GM12878 (cell line): ENCODE results near the gene CDK5R1. TPM values are rescaled to one million over a fixed set of nuclear protein-coding genes. Genes with fewer than 3 reads are reported as not detected.
A peak's percentile ranks its signal among the peaks of the same experiment; 100 is the strongest.

Experiments used
- EGR1 ChIP-seq, 2 experiments: IDR thresholded peaks; 1 replicate in 1 of 2; 2 replicates in 1 of 2; pipeline ENCODE4 v1.6.1; 2011 to 2012; ENCODE audit warnings: low read depth in 2 of 2, low read length in 2 of 2, borderline replicate concordance in 1 of 2, mild to moderate bottlenecking in 1 of 2, moderate library complexity in 1 of 2
- HCFC1 ChIP-seq: fragments of 150-350 bp; IDR thresholded peaks from 2 replicates; pipeline ENCODE4 v1.6.1; 2014; ENCODE audit warnings: low read length
- HDAC6 ChIP-seq: fragments of 200-600 bp; sonication (generic); IDR thresholded peaks from one replicate; pipeline ENCODE4 v1.8.0; 2017; ENCODE audit warnings: antibody characterized with exemption; ENCODE audit not compliant: unreplicated experiment
- IKZF1 ChIP-seq: fragments of 450-650 bp; conservative IDR thresholded peaks from 2 replicates; pipeline ENCODE4 v1.6.1; 2017; ENCODE audit warnings: antibody characterized with exemption, mild to moderate bottlenecking
- KAT2A ChIP-seq: conservative IDR thresholded peaks from 2 replicates; pipeline ENCODE4 v1.6.1; 2011; ENCODE audit warnings: low read depth, low read length; ENCODE audit not compliant: control insufficient read depth
- NFIC ChIP-seq: IDR thresholded peaks from 2 replicates; pipeline ENCODE4 v1.6.1; 2012; ENCODE audit warnings: low read depth, mild to moderate bottlenecking, inconsistent platforms, low read length, moderate library complexity
- PML ChIP-seq: IDR thresholded peaks from 2 replicates; pipeline ENCODE4 v1.6.1; 2012; ENCODE audit warnings: low read length, inconsistent platforms
- POLR2AphosphoS5 ChIP-seq: IDR thresholded peaks from 2 replicates; pipeline ENCODE4 v1.6.1; 2011; ENCODE audit warnings: mild to moderate bottlenecking, low read length, inconsistent platforms
- RB1 ChIP-seq: fragments of 450-650 bp; formaldehyde crosslinking; IDR thresholded peaks from 2 replicates; pipeline ENCODE4 v1.6.1; 2017; ENCODE audit warnings: mild to moderate bottlenecking, borderline replicate concordance
- RCOR1 ChIP-seq: conservative IDR thresholded peaks from 2 replicates; pipeline ENCODE4 v1.6.1; 2012; ENCODE audit warnings: low read depth, low read length, improper control_type of control experiment
- REST ChIP-seq: IDR thresholded peaks from 2 replicates; pipeline ENCODE4 v1.6.1; 2012; ENCODE audit warnings: mild to moderate bottlenecking, low read depth, low read length
- RUNX3 ChIP-seq: IDR thresholded peaks from 2 replicates; pipeline ENCODE4 v1.6.1; 2012; ENCODE audit warnings: low read length, inconsistent platforms
- SKIL ChIP-seq: fragments of 450-650 bp; IDR thresholded peaks from 2 replicates; pipeline ENCODE4 v1.6.1; 2017; ENCODE audit warnings: mild to moderate bottlenecking, low read depth, inconsistent platforms; ENCODE audit not compliant: poor library complexity, severe bottlenecking
- SPI1 ChIP-seq: IDR thresholded peaks from 2 replicates; pipeline ENCODE4 v1.6.1; 2011; ENCODE audit warnings: low read depth, mild to moderate bottlenecking, low read length, moderate library complexity, borderline replicate concordance; ENCODE audit not compliant: insufficient read depth
- SREBF2 ChIP-seq: IDR thresholded peaks from 2 replicates; pipeline ENCODE4 v1.6.1; 2012; ENCODE audit warnings: mild to moderate bottlenecking, low read length
- ZBED1 ChIP-seq: IDR thresholded peaks from 2 replicates; pipeline ENCODE4 v1.6.1; 2016; ENCODE audit warnings: borderline replicate concordance
- ZSCAN29 ChIP-seq: fragments of 450-650 bp; IDR thresholded peaks from 2 replicates; pipeline ENCODE4 v1.6.1; 2017; ENCODE audit warnings: mild to moderate bottlenecking, moderate library complexity
- polyA plus RNA-seq, 11 experiments: library from polyadenylated mRNA; depleted of rRNA in 4 of 11; unstranded in 6 of 11; stranded (reverse) in 5 of 11; fragments of >200 nt; fragmentation: Nextera tagmentation in 4 of 11; fragmentation: Illumina TruSeq in 1 of 11; extraction: Ambion mirVana in 4 of 11; extraction: Trizol in 1 of 11; gene quantifications; 1 replicate in 1 of 11; 2 replicates in 10 of 11; pipeline versions ENCODE4 v1.2.1 to v1.2.3, GENCODE V29; 2011 to 2016; ENCODE audit warnings: inconsistent platforms in 2 of 11, missing spikeins in 2 of 11, low read depth in 1 of 11
- total RNA-seq, 4 experiments: library from RNA; depleted of rRNA in 3 of 4; stranded (reverse); fragments of >200 nt in 3 of 4; fragmentation: Illumina TruSeq in 1 of 4; extraction: Trizol in 1 of 4; gene quantifications; 2 replicates each; pipeline versions ENCODE4 v1.2.1 to v1.2.3, GENCODE V29; 2013 to 2021
- TF ChIP-seq, protein P1 (sequence below): fragments of 450-650 bp; conservative IDR thresholded peaks from 2 replicates; pipeline ENCODE4 v1.6.1; 2017; ENCODE audit warnings: mild to moderate bottlenecking, moderate library complexity
- TF ChIP-seq, protein P2 (sequence below): fragments of 450-650 bp; IDR thresholded peaks from 2 replicates; pipeline ENCODE4 v1.6.1; 2017; ENCODE audit warnings: low read depth, mild to moderate bottlenecking, moderate library complexity

Gene CDK5R1
- total and polyA plus RNA-seq, 10 of the 15 experiments (the other 5 are each of a cell fraction or from before 2014, with no cell fraction given), result 1.1 to 28.3 (median 12.2) TPM

GRCh38 chr17:32486701-32487472 lies at the start of gene CDK5R1 (continued):
- TF ChIP-seq ZSCAN29 (no peak), ZBED1 (no peak), RCOR1 (no peak), EGR1 (IDR thresholded peaks at IDR 0.05; ENCODE audit: borderline replicate concordance in 1 of 2, low read depth in 2 of 2, low read length in 2 of 2) (no peak; a peak in 1 of 3 replicates), NFIC (no peak), KAT2A (no peak), RUNX3 (0 out of 2 replicates have a peak, but pooled peaks have one; percentile 3), SPI1 (no peak), SKIL (no peak), REST (peak; percentile 62), HCFC1 (no peak), PML (no peak), RB1 (0 out of 2 replicates have a peak, but pooled peaks have one; percentile 24), SREBF2 (no peak), HDAC6 (no peak), IKZF1 (peak; percentile 86), POLR2AphosphoS5 (no peak)
- TF ChIP-seq, protein P1, sequence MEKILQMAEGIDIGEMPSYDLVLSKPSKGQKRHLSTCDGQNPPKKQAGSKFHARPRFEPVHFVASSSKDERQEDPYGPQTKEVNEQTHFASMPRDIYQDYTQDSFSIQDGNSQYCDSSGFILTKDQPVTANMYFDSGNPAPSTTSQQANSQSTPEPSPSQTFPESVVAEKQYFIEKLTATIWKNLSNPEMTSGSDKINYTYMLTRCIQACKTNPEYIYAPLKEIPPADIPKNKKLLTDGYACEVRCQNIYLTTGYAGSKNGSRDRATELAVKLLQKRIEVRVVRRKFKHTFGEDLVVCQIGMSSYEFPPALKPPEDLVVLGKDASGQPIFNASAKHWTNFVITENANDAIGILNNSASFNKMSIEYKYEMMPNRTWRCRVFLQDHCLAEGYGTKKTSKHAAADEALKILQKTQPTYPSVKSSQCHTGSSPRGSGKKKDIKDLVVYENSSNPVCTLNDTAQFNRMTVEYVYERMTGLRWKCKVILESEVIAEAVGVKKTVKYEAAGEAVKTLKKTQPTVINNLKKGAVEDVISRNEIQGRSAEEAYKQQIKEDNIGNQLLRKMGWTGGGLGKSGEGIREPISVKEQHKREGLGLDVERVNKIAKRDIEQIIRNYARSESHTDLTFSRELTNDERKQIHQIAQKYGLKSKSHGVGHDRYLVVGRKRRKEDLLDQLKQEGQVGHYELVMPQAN, result peak; percentile 73
- TF ChIP-seq, protein P2, sequence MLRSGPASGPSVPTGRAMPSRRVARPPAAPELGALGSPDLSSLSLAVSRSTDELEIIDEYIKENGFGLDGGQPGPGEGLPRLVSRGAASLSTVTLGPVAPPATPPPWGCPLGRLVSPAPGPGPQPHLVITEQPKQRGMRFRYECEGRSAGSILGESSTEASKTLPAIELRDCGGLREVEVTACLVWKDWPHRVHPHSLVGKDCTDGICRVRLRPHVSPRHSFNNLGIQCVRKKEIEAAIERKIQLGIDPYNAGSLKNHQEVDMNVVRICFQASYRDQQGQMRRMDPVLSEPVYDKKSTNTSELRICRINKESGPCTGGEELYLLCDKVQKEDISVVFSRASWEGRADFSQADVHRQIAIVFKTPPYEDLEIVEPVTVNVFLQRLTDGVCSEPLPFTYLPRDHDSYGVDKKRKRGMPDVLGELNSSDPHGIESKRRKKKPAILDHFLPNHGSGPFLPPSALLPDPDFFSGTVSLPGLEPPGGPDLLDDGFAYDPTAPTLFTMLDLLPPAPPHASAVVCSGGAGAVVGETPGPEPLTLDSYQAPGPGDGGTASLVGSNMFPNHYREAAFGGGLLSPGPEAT, result no peak
